ENCODE results near the gene C4BPA.

The C4BPA gene

GRCh38 chr1:207128336-207128921 is 24.4 kb downstream of the C4BPA start:
- DNase-seq (ENCODE audit: extremely low spot score) = no peak
- CTCF ChIA-PET = no interaction called here
- POLR2A ChIA-PET = no interaction called here
- no peak for TF ChIP-seq PKNOX1 (IDR thresholded peaks at IDR 0.05)
- TF ChIP-seq SUZ12 (IDR thresholded peaks at IDR 0.05) = no peak
- no peak for TF ChIP-seq LEF1 (IDR thresholded peaks at IDR 0.05; ENCODE audit: borderline replicate concordance)
- no peak for TF ChIP-seq BHLHE40 (IDR thresholded peaks at IDR 0.05; ENCODE audit: borderline replicate concordance)
- no peak for TF ChIP-seq CTBP1 (IDR thresholded peaks at IDR 0.05; ENCODE audit: borderline replicate concordance)
- TF ChIP-seq SP1 (IDR thresholded peaks at IDR 0.05) = no peak
- no peak for TF ChIP-seq FOXK2 (IDR thresholded peaks at IDR 0.05)
- TF ChIP-seq ZNF384 (IDR thresholded peaks at IDR 0.05) = no peak
- no peak for TF ChIP-seq ARNT (IDR thresholded peaks at IDR 0.05)
- TF ChIP-seq ELF4 (IDR thresholded peaks at IDR 0.05) = no peak
- no peak for TF ChIP-seq L3MBTL2 (conservative IDR thresholded peaks at IDR 0.05)
- no peak for TF ChIP-seq NFRKB (IDR thresholded peaks at IDR 0.05)
- TF ChIP-seq FOXA1 (IDR thresholded peaks at IDR 0.05) = no peak
- no peak for TF ChIP-seq TARDBP (IDR thresholded peaks at IDR 0.05)
- no peak for TF ChIP-seq FOXM1 (IDR thresholded peaks at IDR 0.05; ENCODE audit: borderline replicate concordance)
- TF ChIP-seq HDGF (IDR thresholded peaks at IDR 0.05; ENCODE audit: borderline replicate concordance) = no peak

DNA sequence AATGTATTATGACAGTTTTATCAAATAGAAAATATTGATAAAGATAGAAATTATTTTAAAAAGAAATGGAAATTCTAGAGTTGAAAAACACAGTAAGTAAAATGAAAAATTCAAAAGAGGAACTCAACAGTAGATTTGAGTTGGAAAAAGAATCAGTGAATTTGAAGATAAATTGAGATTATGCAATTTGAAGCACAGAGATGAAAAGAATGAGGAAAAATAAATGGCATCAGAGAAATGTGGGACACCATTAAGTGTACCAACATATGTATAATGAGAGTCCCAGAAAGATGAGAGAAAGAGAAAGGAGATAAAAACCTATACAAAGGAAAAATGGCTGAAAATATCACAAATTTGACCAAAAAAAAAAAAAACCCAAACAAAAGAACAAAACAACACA is 25.0 kb downstream of the C4BPA start:
- ChIA-PET CTCF (no interaction called here), POLR2A (no interaction called here)

GRCh38 chr1:207130252-207131036 is 26.4 kb downstream of the C4BPA start:
- POLR2A ChIA-PET = no interaction called here
- CTCF ChIA-PET = no interaction called here
- no peak for TF ChIP-seq SP1 (IDR thresholded peaks at IDR 0.05)
- no peak for TF ChIP-seq FOXM1 (IDR thresholded peaks at IDR 0.05; ENCODE audit: borderline replicate concordance)
- no peak for TF ChIP-seq HDGF (IDR thresholded peaks at IDR 0.05; ENCODE audit: borderline replicate concordance)
- TF ChIP-seq LEF1 (IDR thresholded peaks at IDR 0.05; ENCODE audit: borderline replicate concordance) = no peak
- TF ChIP-seq BHLHE40 (IDR thresholded peaks at IDR 0.05; ENCODE audit: borderline replicate concordance) = no peak
- no peak for TF ChIP-seq SUZ12 (IDR thresholded peaks at IDR 0.05)
- no peak for TF ChIP-seq TARDBP (IDR thresholded peaks at IDR 0.05)
- TF ChIP-seq NFRKB (IDR thresholded peaks at IDR 0.05) = no peak
- DNase-seq (ENCODE audit: extremely low spot score) = no peak

More for the DNA sequence above, 25.0 kb downstream of the C4BPA start:
- TF ChIP-seq L3MBTL2 (conservative IDR thresholded peaks at IDR 0.05) (no peak), CTBP1 (IDR thresholded peaks at IDR 0.05; ENCODE audit: borderline replicate concordance) (no peak), TARDBP (IDR thresholded peaks at IDR 0.05) (no peak), FOXA1 (IDR thresholded peaks at IDR 0.05) (no peak), NFRKB (IDR thresholded peaks at IDR 0.05) (no peak), FOXK2 (IDR thresholded peaks at IDR 0.05) (no peak), ARNT (IDR thresholded peaks at IDR 0.05) (no peak), LEF1 (IDR thresholded peaks at IDR 0.05; ENCODE audit: borderline replicate concordance) (no peak), SUZ12 (IDR thresholded peaks at IDR 0.05) (no peak), ELF4 (IDR thresholded peaks at IDR 0.05) (no peak), ZNF384 (IDR thresholded peaks at IDR 0.05) (no peak)
- DNase-seq (ENCODE audit: extremely low spot score) = no peak

DNA sequence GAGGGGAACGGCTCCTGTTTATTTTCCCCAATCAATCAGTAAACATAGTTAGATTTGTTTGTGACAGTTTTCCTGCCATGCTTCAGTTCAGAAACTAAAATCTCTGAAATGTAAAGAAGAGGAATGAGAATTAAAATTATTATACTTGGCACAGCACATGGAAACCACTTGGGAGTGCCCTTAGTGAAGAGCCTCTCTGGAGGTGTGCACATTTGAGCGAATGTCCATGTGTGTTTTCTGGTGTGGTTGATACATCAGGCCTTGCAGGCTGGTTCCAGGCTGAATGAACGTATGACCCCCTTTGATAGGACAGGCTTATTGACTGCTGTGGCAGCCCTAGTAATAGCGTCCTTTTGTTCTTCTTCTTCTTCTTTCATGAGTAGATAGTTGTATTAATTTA is 27.1 kb downstream of the C4BPA start:
- POLR2A ChIA-PET = no interaction called here
- TF ChIP-seq SUZ12 (IDR thresholded peaks at IDR 0.05) (no peak), FOXK2 (IDR thresholded peaks at IDR 0.05) (no peak), ARNT (IDR thresholded peaks at IDR 0.05) (no peak), ELF4 (IDR thresholded peaks at IDR 0.05) (no peak), HDGF (IDR thresholded peaks at IDR 0.05; ENCODE audit: borderline replicate concordance) (no peak), LEF1 (IDR thresholded peaks at IDR 0.05; ENCODE audit: borderline replicate concordance) (no peak), CTBP1 (IDR thresholded peaks at IDR 0.05; ENCODE audit: borderline replicate concordance) (no peak), PKNOX1 (IDR thresholded peaks at IDR 0.05) (no peak), ZNF384 (IDR thresholded peaks at IDR 0.05) (no peak), BHLHE40 (IDR thresholded peaks at IDR 0.05; ENCODE audit: borderline replicate concordance) (no peak)
- CTCF ChIA-PET = no interaction called here
- no peak for DNase-seq (ENCODE audit: extremely low spot score)

DNA sequence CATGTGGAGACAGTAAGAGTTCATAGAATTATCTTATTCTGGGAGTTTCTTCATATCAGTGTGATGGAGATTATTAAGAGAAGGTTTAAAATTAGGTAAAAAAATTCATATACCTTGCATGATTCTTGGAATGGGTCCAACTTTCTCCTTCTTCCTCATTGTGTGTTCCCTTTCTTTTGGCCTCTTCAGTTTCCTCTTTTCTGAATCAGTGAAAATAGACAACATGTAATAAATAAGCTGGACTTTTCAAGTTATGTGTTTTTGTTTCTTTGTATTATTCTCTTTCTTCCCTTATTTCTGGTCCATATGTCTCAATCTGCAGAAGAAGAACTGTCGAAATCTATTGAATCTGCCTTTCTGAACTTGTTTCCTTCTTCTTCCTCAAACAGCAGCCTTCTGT is 30.5 kb downstream of the C4BPA start:
- ChIA-PET CTCF (no interaction called here), POLR2A (no interaction called here)
- TF ChIP-seq SP1 (IDR thresholded peaks at IDR 0.05) (no peak), FOXM1 (IDR thresholded peaks at IDR 0.05; ENCODE audit: borderline replicate concordance) (no peak)
- no peak for DNase-seq (ENCODE audit: extremely low spot score)

- CTCF ChIA-PET = interaction anchor here (0.6 kb wide), 1 partner anchor 18 kb away, joined by 5 read pairs; no protein-coding TSS in a partner anchor
- TF ChIP-seq SUZ12 (IDR thresholded peaks at IDR 0.05) (no peak), FOXA1 (IDR thresholded peaks at IDR 0.05) (no peak), CTBP1 (IDR thresholded peaks at IDR 0.05; ENCODE audit: borderline replicate concordance) (no peak), TARDBP (IDR thresholded peaks at IDR 0.05) (no peak), ZNF384 (IDR thresholded peaks at IDR 0.05) (no peak), FOXK2 (IDR thresholded peaks at IDR 0.05) (no peak), BHLHE40 (IDR thresholded peaks at IDR 0.05; ENCODE audit: borderline replicate concordance) (no peak), L3MBTL2 (conservative IDR thresholded peaks at IDR 0.05) (no peak), ARNT (IDR thresholded peaks at IDR 0.05) (no peak), FOXM1 (IDR thresholded peaks at IDR 0.05; ENCODE audit: borderline replicate concordance) (no peak), LEF1 (IDR thresholded peaks at IDR 0.05; ENCODE audit: borderline replicate concordance) (no peak), SP1 (IDR thresholded peaks at IDR 0.05) (no peak), PKNOX1 (IDR thresholded peaks at IDR 0.05) (no peak), HDGF (IDR thresholded peaks at IDR 0.05; ENCODE audit: borderline replicate concordance) (no peak), ELF4 (IDR thresholded peaks at IDR 0.05) (no peak)
Observed at GRCh38 chr1:207139616-207140015, 35.6 kb downstream of the C4BPA start.

More at GRCh38 chr1:207139616-207140015, 35.6 kb downstream of the C4BPA start:
- no peak for DNase-seq (ENCODE audit: extremely low spot score)
- POLR2A ChIA-PET = no interaction called here
